ENCODE data around the gene DLG2. TPM values are rescaled to one million over a fixed set of nuclear protein-coding genes. Genes with fewer than 3 reads are reported as not detected.
A peak's percentile ranks its signal among the peaks of the same experiment; 100 is the strongest.

The DLG2 gene
- total and polyA plus RNA-seq, 9 of the 15 experiments (the other 6 are each of a cell fraction or from before 2014, with no cell fraction given), result 0.52 to 1.6 (median 0.95) TPM

DNA sequence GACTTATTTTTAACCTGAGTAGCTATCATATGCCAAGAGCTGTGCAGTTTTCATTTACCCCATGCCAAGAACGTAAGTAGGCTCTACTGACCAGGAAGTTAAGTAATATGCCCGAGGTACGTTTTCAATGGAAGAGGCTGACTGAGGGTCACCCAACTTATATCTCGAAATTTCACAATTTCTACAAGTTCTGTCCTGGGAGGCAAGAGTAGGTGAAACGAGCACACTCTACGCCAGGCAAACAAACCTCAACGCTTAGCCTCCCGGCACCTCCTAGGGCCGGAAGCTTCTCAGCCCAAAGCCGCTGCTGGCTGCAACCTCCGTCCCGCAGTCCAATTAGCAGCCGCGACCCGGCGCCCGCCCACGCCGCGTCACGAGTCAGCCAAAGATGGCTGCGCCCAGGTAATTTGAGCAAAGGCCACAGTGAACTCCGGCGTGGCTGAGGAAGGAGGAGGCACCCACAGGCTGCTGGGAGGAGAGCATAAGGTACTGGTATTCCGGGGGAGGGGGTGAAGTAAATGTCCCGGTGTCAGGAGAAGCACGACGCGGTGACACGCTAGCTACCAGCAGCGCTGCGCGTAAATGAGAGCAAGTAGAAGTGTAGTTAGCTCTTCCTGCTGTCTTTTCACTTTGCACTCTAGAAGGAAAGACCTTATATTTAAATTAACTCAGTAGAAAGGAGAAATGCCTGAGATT, 20.6 kb upstream of the DLG2 start, which contains the start of gene TMEM126A (continued):
- TF ChIP-seq BRF1 (IDR thresholded peaks at IDR 0.05; ENCODE audit: borderline replicate concordance, extremely low read depth, insufficient read length) (no peak), XRCC3 (IDR thresholded peaks at IDR 0.05) (no peak), TGIF2 (CRISPR knock-in tag; IDR thresholded peaks at IDR 0.05) (no peak), ZNF75A (CRISPR knock-in tag; IDR thresholded peaks at IDR 0.05) (no peak), HNRNPUL1 (IDR thresholded peaks at IDR 0.05; ENCODE audit: low read length) (no peak), SRSF1 (IDR thresholded peaks at IDR 0.05; ENCODE audit: low read depth, low read length) (no peak), RBM39 (optimal IDR thresholded peaks at IDR 0.05; ENCODE audit: low read depth, low read length) (no peak), TSC22D4 (tag; IDR thresholded peaks at IDR 0.05) (no peak), ZC3H4 (CRISPR knock-in tag; IDR thresholded peaks at IDR 0.05; ENCODE audit: borderline replicate concordance) (no peak), FUS (optimal IDR thresholded peaks at IDR 0.05; ENCODE audit: low read depth, low read length) (no peak), SETDB1 (IDR thresholded peaks at IDR 0.05; ENCODE audit: low read length) (no peak), ZFP1 (CRISPR knock-in tag; IDR thresholded peaks at IDR 0.05) (no peak), TCF7 (IDR thresholded peaks at IDR 0.05; ENCODE audit: borderline replicate concordance) (no peak), NR4A1 (CRISPR knock-in tag; IDR thresholded peaks at IDR 0.05) (no peak), NR4A1 (tag; IDR thresholded peaks at IDR 0.05) (no peak), ZNF143 (CRISPR knock-in tag; IDR thresholded peaks at IDR 0.05) (no peak)
- TF ChIP-seq, protein P1, sequence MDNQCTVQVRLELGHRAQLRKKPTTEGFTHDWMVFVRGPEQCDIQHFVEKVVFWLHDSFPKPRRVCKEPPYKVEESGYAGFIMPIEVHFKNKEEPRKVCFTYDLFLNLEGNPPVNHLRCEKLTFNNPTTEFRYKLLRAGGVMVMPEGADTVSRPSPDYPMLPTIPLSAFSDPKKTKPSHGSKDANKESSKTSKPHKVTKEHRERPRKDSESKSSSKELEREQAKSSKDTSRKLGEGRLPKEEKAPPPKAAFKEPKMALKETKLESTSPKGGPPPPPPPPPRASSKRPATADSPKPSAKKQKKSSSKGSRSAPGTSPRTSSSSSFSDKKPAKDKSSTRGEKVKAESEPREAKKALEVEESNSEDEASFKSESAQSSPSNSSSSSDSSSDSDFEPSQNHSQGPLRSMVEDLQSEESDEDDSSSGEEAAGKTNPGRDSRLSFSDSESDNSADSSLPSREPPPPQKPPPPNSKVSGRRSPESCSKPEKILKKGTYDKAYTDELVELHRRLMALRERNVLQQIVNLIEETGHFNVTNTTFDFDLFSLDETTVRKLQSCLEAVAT (IDR thresholded peaks at IDR 0.05), result 0 out of 4 replicates have a peak, but pooled peaks of 1 of the 2 experiments have one; percentile 5
- TF ChIP-seq, protein P2, sequence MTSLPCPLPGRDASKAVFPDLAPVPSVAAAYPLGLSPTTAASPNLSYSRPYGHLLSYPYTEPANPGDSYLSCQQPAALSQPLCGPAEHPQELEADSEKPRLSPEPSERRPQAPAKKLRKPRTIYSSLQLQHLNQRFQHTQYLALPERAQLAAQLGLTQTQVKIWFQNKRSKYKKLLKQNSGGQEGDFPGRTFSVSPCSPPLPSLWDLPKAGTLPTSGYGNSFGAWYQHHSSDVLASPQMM (CRISPR knock-in tag; IDR thresholded peaks at IDR 0.05), result no peak
- TF ChIP-seq, protein P3, sequence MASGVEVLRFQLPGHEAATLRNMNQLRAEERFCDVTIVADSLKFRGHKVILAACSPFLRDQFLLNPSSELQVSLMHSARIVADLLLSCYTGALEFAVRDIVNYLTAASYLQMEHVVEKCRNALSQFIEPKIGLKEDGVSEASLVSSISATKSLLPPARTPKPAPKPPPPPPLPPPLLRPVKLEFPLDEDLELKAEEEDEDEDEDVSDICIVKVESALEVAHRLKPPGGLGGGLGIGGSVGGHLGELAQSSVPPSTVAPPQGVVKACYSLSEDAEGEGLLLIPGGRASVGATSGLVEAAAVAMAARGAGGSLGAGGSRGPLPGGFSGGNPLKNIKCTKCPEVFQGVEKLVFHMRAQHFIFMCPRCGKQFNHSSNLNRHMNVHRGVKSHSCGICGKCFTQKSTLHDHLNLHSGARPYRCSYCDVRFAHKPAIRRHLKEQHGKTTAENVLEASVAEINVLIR (CRISPR knock-in tag; IDR thresholded peaks at IDR 0.05), result peak; percentile 80
- TF ChIP-seq, protein P4, sequence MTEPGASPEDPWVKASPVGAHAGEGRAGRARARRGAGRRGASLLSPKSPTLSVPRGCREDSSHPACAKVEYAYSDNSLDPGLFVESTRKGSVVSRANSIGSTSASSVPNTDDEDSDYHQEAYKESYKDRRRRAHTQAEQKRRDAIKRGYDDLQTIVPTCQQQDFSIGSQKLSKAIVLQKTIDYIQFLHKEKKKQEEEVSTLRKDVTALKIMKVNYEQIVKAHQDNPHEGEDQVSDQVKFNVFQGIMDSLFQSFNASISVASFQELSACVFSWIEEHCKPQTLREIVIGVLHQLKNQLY (CRISPR knock-in tag; conservative IDR thresholded peaks at IDR 0.05), result 0 out of 4 replicates have a peak, but pooled peaks of 1 of the 2 experiments have one; percentile 13
- TF ChIP-seq, protein P5, sequence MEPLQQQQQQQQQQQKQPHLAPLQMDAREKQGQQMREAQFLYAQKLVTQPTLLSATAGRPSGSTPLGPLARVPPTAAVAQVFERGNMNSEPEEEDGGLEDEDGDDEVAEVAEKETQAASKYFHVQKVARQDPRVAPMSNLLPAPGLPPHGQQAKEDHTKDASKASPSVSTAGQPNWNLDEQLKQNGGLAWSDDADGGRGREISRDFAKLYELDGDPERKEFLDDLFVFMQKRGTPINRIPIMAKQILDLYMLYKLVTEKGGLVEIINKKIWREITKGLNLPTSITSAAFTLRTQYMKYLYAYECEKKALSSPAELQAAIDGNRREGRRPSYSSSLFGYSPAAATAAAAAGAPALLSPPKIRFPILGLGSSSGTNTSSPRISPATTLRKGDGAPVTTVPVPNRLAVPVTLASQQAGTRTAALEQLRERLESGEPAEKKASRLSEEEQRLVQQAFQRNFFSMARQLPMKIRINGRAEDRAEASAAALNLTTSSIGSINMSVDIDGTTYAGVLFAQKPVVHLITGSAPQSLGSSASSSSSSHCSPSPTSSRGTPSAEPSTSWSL (CRISPR knock-in tag; IDR thresholded peaks at IDR 0.05; ENCODE audit: borderline replicate concordance), result no peak
- TF ChIP-seq, protein P6, sequence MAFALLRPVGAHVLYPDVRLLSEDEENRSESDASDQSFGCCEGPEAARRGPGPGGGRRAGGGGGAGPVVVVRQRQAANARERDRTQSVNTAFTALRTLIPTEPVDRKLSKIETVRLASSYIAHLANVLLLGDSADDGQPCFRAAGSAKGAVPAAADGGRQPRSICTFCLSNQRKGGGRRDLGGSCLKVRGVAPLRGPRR (CRISPR knock-in tag; IDR thresholded peaks at IDR 0.05), result no peak

All from K562 (cell line).